GM18498 (cell line): ENCODE measurements around the gene STEAP4.

Source experiments
- ATAC-seq: cut with Tn5 transposase; IDR thresholded peaks from one replicate; pipeline ENCODE4 v1.9.1; 2021; ENCODE audit warnings: mild to moderate bottlenecking, moderate library complexity; ENCODE audit not compliant: unreplicated experiment

The STEAP4 gene

GRCh38 chr7:88306590-88307048 lies at the start of gene STEAP4:
Gene STEAP4 (minus strand): TSS chr7:88306894. CDS start chr7:88284269, 22,625 bp downstream.
- ATAC-seq, result peak; percentile 46

GRCh38 chr7:88355011-88355410 lies 48.3 kb upstream of the STEAP4 start:
- no peak for ATAC-seq

- no peak for ATAC-seq
These were observed 43.4 kb upstream of the STEAP4 start for GRCh38 chr7:88350118-88350517.

DNA sequence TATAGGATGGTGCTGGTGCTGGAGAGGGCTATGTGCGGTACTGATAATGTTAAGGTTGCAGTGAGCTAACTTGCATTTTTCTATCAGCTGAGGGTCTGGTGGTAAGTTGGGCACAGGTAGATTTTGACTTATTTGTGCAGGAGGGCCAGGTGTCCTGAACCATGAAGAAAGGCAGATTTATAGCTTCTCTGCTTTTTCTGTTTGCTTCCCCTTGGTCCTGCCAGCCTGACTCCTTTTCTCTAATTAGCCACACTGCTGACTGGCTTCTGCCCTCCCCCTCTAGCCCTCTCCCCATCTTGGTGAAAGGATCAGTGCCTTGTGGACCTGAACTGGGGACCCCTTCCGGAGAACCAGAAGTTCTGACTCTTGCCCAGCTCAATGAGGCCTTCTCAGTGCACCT lies 40.8 kb upstream of the STEAP4 start:
- no peak for ATAC-seq

DNA sequence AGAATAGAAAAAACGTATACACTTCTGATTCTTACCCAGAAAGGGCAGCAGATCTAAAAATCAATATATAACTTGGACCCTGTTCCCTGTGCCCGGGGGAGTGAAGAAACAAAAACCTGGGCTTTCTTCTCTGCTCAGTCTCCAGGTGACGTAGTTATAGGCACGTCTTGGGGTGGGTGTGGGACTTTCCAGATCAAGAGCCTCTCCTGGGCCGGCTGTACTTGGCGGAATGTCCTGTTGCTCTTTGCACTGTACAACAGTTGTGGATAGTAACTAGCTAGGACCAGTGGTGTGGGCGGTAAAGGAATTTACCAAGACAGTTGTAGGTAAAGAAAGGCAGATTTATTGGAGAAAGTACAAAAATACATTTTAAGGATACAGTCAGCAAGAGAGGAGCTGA lies 40.4 kb upstream of the STEAP4 start:
- no peak for ATAC-seq

DNA sequence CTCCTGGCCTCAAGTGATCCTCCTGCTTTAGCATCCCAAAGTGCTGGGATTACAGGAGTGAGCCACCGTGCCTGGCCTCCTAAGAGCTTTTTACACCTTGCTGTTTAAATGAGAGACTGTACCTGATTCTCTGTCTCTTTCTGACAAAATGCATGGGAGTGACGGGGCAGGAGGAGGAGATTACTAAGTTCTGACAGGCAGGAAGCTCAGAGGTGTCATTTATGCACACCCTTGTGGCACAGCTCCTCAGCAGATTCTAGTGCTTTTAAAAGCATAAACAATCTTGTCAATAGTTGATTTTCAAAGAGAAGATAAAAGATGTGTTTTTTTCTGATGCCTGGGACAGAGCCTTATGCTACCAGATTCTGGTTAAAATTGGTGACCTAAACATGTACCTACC lies 39.7 kb upstream of the STEAP4 start:
- ATAC-seq, result no peak

- ATAC-seq, result peak; percentile 55
These were observed 38.5 kb upstream of the STEAP4 start for GRCh38 chr7:88344956-88345832.

DNA sequence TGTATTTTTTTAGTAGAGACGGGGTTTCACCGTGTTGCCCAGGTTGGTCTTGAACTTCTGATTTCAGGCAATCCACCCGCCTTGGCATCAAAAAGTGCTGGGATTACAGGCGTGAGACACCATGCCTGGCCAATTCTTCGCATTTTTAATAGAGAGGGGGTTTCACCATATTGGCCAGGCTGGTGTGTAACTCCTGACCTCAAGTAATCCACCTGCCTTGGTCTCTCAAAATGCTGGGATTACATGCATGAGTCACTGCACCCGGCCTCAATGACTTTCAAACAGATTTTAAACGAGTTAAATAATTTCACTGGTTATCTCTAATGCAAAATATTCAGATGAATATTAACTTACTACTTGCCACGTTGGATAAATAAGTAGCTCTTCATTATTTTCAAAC lies 37.6 kb upstream of the STEAP4 start:
- no peak for ATAC-seq

DNA sequence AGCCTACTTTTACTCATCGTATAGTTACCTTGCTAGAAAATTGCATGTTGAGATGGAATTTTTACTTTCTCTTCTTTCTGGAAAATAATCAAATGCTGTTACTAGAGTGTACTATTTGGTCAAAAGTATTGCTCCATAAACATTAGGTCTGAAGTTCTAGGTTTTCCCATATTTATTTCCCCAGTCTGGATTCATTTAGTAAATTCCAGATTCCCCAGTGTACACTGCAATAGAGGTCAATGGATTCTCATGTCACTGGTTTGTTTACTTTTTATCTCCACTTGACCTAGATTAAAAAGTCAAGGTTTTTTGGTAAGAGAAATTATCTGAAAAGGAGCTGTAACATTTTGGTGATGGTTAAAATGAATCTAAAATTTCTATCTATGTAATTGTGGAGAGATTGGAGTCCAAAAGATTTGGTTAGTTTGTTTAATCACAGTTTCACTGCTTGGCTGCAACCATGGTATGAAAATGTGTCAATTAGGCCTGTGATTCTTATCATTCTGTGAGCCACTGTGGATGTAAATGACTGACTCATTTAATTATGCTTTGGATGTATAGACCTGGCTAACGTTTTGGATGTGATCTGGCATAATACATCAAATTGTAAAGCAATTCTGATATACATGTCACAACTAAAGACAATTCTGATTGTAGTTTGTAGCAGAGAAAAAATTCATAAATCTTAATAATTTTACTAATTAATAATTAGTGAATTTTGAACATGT lies 32.7 kb upstream of the STEAP4 start:
- ATAC-seq, result no peak

DNA sequence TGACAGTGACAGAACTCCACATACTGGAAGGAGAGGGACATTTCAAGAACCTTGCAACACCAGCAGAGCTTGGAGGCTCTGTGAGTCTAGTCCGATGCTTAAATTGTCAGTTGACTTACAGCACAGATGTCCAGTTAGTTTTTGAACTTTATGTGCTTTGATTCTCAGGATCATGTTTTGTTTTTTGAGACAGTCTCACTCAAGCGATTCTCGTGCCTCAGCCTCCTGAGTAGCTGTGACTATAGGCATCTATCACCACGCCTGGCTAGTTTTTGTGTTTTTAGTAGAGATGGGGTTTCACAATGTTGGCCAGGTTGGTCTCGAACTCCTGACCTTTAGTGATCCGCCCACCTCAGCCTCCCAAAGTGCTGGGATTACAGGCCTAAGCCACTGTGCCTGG lies 31.8 kb upstream of the STEAP4 start:
- ATAC-seq, result no peak

DNA sequence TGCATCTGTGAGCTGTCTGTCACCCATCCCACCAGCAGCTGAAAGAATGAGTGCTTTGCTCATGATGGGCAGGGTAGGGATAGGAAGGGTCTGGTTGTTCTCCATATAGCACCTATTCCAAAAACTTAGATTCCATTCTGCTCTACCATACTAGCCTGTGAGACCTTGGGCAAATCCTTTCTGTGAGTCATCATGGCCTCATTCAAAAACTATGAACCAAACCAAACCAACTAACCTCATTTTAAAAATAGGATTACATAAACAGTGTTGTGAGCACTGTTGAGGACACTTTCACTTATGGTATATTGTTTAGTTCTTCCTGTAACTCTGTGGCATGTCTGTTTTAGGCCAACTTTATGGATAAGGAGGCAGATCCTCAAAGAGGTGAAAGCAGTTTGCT lies 30.9 kb upstream of the STEAP4 start:
- ATAC-seq, result no peak

- no peak for ATAC-seq
These were observed 24.6 kb upstream of the STEAP4 start for GRCh38 chr7:88331322-88331721.

- ATAC-seq, result no peak
These were observed 23.1 kb upstream of the STEAP4 start for GRCh38 chr7:88329532-88330463.

DNA sequence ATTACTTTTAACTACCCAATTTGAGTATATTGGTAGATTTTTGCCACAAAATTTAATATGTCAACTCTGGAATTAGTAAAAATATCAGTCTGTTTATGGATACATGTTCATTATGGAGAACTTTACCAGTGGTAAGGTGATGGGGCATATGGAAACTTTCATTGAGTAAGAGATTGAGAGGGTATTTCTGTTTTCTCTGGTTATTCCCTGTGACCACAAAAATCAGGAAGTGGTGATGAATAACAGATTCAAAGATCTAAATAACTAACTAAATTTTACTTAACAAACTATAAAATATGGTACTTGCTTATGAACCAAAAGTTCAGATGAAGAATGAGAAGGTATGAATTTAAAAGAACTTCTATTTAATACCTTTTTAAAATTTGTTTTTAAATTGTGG lies 22.1 kb upstream of the STEAP4 start:
- ATAC-seq, result no peak

DNA sequence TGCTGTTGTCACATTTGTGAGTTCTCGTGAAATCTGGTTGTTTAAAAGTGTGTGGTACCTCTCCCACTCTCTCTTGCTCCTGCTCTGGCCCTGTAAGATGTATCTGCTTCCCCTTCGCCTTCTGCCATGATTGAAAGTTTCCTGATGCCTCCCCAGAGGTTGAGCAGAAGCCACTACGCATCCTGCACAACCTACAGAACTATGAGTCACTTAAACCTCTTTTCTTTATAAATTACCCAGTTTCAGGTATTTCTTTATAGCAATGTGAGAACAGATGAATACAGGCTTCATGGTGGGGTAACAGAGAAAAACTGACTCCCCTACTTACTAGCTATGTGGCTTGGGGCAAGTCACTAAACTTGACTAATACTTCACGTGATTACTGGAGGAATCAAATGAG lies 18.0 kb upstream of the STEAP4 start:
- ATAC-seq, result no peak

DNA sequence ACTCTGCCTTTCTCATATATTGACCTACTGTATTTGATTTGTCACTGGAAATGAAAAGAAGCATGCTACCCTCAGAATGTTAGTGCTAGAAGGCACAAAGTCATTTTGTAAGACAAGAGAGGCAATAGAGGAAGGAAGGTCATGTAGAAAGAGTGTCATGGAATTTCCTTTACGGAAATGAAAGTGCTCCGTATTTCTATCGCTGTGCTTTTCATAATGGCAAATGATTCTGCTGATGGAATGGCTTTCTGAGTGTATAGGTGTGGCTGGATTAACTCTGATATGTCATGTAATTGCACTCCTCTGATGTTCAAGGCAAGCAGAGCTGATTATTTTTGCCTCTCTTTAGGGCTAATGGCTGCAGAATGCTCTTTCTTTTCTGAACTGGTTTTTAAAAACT lies 15.5 kb upstream of the STEAP4 start:
- ATAC-seq, result no peak

DNA sequence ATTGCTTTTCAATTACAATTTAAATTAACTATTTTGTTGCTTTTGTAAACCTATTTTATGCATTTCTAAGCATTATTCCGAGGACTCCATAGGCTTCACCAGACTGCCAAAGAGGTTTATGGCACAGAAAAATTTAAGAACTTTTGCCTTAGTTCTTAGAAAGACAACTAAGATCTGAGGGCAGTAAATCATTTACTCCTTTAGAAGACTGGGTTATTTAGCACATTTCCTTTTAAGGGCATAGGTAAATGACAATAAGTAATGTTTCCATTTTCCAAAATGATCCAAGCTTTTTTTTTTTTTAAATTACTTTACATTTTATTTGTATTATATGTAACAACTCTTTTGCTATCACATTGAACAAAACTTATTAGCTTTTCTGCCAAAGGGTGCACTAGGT lies 15.0 kb upstream of the STEAP4 start:
- no peak for ATAC-seq

GRCh38 chr7:88318196-88318595 lies 11.5 kb upstream of the STEAP4 start:
- no peak for ATAC-seq

- ATAC-seq, result no peak
These were observed 10.7 kb upstream of the STEAP4 start for GRCh38 chr7:88317422-88317821.

DNA sequence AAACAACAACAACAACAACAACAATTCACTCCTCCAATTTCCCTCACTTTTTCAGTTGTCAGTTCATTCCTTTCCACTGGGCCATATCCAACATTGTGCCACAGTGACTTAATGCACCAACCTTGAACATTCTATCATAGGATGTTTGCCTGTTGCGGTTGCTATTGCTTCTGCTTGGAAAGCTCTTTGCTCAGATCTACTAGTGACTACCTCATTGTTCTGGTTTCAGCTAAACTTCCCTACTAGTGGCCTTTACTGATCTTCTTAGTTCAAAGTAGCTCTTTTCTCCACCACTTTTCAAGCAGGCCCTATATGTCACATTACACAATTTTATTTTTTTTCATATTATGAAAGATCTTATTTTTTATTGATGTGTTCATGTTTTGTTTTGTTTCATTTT lies 9.8 kb upstream of the STEAP4 start:
- no peak for ATAC-seq

DNA sequence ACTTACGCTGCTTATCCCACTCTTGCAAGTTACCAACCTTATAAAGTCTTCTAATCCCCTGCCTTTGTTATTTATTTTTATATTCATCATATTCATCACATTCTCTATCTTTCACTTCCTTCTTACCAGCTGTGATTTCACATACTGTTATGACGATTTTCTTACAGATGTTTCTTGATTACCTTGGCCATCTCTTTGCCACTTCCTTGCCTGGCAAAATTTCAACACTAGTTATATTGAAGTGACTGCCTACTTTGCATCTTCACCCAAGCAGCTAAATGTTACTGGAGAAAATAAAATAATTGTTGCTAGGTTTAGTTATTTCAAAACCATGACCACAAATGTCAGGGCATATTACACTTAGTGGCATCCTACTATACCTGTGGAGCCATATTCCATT lies 8.8 kb upstream of the STEAP4 start:
- no peak for ATAC-seq
